DND-41 (cell line): ENCODE measurements around the gene POF1B.
"Not testable (repeated sequence)": the region's sequence is repeated elsewhere in the genome, so short reads cannot be mapped to it uniquely, and the experiment has no call there.

Source experiments
- ATAC-seq: fragments of 200-7000 bp; cut with Tn5 transposase; 3 replicates; pipeline ENCODE4 v1.9.1; 2021; ENCODE audit warnings: low read depth; ENCODE audit not compliant: insufficient read depth
- DNase-seq: peaks from one replicate; pipeline ENCODE4 v3.0.0-alpha.2; 2020
- H2AFZ ChIP-seq: 2 replicates; pipeline ENCODE4 v1.6.0; 2012; ENCODE audit warnings: low read depth, low read length
- H3K27ac ChIP-seq: 2 replicates; pipeline ENCODE4 v1.5.1; 2012; ENCODE audit warnings: low read length, inconsistent platforms
- H3K27me3 ChIP-seq: fragments of 200-600 bp; sonication (generic); 2 replicates; pipeline ENCODE4 v1.6.0; 2012; ENCODE audit warnings: low read length, mild to moderate bottlenecking, inconsistent platforms; ENCODE audit not compliant: insufficient read depth, poor library complexity
- H3K36me3 ChIP-seq: 2 replicates; pipeline ENCODE4 v1.5.1; 2012; ENCODE audit warnings: low read length, inconsistent platforms; ENCODE audit not compliant: insufficient read depth
- H3K4me1 ChIP-seq: 2 replicates; pipeline ENCODE4 v1.5.1; 2012; ENCODE audit warnings: mild to moderate bottlenecking, low read length; ENCODE audit not compliant: insufficient read depth
- H3K4me2 ChIP-seq: 2 replicates; pipeline ENCODE4 v1.6.0; 2012; ENCODE audit warnings: mild to moderate bottlenecking, moderate library complexity, low read length, inconsistent platforms; ENCODE audit not compliant: insufficient read depth
- H3K4me3 ChIP-seq, 2 experiments: fragments of 200-600 bp in 1 of 2; shearing (Covaris generic) in 1 of 2; 2 replicates each; pipeline ENCODE4 v1.5.1; 2012 to 2016; ENCODE audit warnings: inconsistent platforms in 2 of 2, low read length in 2 of 2, mild to moderate bottlenecking in 2 of 2, low read depth in 1 of 2, moderate library complexity in 1 of 2
- H3K79me2 ChIP-seq: 2 replicates; pipeline ENCODE4 v1.6.0; 2012; ENCODE audit warnings: low read length, inconsistent platforms; ENCODE audit not compliant: insufficient read depth
- H3K9ac ChIP-seq: 2 replicates; pipeline ENCODE4 v1.6.0; 2012; ENCODE audit warnings: low read depth, mild to moderate bottlenecking, inconsistent platforms, low read length, moderate library complexity
- H3K9me3 ChIP-seq: 2 replicates; pipeline ENCODE4 v1.5.1; 2012; ENCODE audit warnings: low read length, moderate library complexity, mild to moderate bottlenecking, inconsistent platforms; ENCODE audit not compliant: insufficient read depth, severe bottlenecking
- H4K20me1 ChIP-seq: 2 replicates; pipeline ENCODE4 v1.6.0; 2012; ENCODE audit warnings: low read length; ENCODE audit not compliant: insufficient read depth
- EZH2 ChIP-seq: IDR thresholded peaks from 3 replicates; pipeline ENCODE4 v1.6.1; 2012; ENCODE audit warnings: borderline replicate concordance, low read depth, mild to moderate bottlenecking, moderate library complexity, low read length, inconsistent platforms; ENCODE audit not compliant: severe bottlenecking
- TF ChIP-seq, protein P1 (sequence below): IDR thresholded peaks from 2 replicates; pipeline ENCODE4 v1.5.1; 2012; ENCODE audit warnings: borderline replicate concordance, low read length, moderate library complexity, mild to moderate bottlenecking; ENCODE audit not compliant: poor library complexity, severe bottlenecking; ENCODE audit errors: extremely low read depth

The POF1B gene

DNA sequence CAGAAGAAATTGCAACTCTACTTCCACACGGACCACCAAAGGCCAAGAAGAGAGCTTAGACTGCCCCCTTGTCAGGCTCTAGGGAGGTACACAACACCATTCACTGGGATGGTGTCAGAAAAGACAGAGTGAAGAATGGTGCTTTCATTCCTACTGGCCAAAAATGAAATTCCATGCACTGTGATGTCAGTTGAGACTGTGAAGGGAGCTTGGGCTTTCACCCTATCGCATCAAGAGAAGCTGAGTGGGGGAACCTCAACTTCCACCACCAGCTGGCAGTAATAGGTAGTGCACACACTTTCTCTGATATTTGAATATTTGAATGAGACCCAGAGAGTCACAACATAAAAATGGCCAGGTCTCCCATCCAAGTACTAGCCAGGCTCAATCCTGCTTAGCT is 69.7 kb downstream of the POF1B start:
- Histone ChIP-seq H3K27me3 (no peaks in the 10 kb centered on the region), H3K79me2 (no peaks in the 10 kb centered on the region), H3K9ac (no peak overlapping the region), H2AFZ (no peak overlapping the region), H4K20me1 (no peaks in the 10 kb centered on the region), H3K4me3 (no peak overlapping the region), H3K9me3 (no peaks in the 10 kb centered on the region), H3K4me1 (no peaks in the 10 kb centered on the region), H3K36me3 (no peaks in the 10 kb centered on the region), H3K27ac (no peak overlapping the region), H3K4me2 (no peak overlapping the region)
- ATAC-seq (no peak), DNase-seq (no peak)
- TF ChIP-seq, protein P1, sequence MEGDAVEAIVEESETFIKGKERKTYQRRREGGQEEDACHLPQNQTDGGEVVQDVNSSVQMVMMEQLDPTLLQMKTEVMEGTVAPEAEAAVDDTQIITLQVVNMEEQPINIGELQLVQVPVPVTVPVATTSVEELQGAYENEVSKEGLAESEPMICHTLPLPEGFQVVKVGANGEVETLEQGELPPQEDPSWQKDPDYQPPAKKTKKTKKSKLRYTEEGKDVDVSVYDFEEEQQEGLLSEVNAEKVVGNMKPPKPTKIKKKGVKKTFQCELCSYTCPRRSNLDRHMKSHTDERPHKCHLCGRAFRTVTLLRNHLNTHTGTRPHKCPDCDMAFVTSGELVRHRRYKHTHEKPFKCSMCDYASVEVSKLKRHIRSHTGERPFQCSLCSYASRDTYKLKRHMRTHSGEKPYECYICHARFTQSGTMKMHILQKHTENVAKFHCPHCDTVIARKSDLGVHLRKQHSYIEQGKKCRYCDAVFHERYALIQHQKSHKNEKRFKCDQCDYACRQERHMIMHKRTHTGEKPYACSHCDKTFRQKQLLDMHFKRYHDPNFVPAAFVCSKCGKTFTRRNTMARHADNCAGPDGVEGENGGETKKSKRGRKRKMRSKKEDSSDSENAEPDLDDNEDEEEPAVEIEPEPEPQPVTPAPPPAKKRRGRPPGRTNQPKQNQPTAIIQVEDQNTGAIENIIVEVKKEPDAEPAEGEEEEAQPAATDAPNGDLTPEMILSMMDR = peak; percentile 8
- no peak for TF ChIP-seq EZH2

DNA sequence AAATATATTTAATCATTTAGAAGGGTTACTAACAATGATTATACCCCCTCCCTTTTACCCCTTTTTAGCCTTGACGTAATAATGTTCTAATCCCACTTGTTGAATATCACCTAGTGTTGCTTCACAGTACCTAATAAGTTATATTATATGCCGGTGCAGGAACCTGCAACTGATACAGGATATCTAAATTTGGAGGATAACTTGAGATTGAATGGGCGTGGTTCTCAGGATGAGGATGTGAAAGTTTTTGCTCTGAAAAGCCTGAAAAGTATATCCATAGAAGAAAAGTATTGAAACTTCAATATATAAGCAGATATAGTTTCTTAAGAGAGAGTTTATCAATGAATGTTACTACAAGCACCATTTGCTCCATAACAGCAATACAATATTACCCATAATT is 75.9 kb downstream of the POF1B start:
- no peaks in the 10 kb centered on the region for H3K36me3 ChIP-seq
- no peak for ATAC-seq
- TF ChIP-seq EZH2 = no peak
- TF ChIP-seq, protein P1 = no peak
- no peaks in the 10 kb centered on the region for H3K27me3 ChIP-seq
- H3K4me3 ChIP-seq = no peak overlapping the region
- no peaks in the 10 kb centered on the region for H3K9me3 ChIP-seq
- H3K79me2 ChIP-seq = no peaks in the 10 kb centered on the region
- no peaks in the 10 kb centered on the region for H4K20me1 ChIP-seq
- no peak overlapping the region for H3K9ac ChIP-seq
- no peak overlapping the region for H3K4me2 ChIP-seq
- no peak overlapping the region for H2AFZ ChIP-seq
- H3K27ac ChIP-seq = no peak overlapping the region
- H3K4me1 ChIP-seq = no peaks in the 10 kb centered on the region
- no peak for DNase-seq

DNA sequence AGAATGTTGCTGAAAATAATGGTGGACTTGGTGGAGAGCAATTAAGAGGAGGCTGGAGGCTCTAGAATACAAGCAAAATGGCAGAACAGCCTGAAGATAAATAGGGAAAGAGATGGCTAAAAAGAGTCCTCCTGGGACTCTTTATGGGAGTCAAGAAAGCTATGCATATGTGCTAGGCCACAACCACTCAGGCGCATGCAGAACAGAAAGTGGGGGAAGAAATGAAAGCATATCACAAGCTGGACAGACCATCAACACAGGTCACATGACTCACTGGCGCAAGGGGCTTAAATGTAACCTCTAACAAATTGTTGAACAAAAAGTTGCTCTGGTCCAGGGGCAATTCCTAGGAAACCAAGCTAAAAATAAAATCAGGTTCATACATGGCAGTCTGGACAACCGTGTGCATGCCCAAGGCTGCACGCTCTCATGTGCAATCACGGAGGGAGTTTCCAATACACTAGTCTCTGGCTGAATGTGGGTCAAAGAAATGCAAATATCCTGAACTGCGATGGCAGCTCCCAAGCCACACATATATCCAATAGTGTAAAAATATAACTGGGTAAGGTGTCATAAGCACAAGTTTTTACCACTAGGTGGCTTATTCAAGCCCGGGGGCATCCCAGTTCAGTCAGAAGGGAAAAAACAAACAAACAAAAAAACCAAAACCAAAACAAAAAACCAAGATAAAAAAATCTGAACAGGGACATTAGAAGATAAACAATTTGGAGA is 90.3 kb downstream of the POF1B start:
- TF ChIP-seq, protein P1 = no peak
- TF ChIP-seq EZH2 = no peak
- Histone ChIP-seq H3K4me3 (no peak overlapping the region), H3K9ac (no peak overlapping the region), H3K79me2 (no peaks in the 10 kb centered on the region), H2AFZ (no peak overlapping the region), H3K4me2 (no peak overlapping the region), H3K36me3 (no peaks in the 10 kb centered on the region), H3K9me3 (no peaks in the 10 kb centered on the region), H3K27ac (no peak overlapping the region), H3K4me1 (no peaks in the 10 kb centered on the region), H3K27me3 (no peaks in the 10 kb centered on the region), H4K20me1 (no peaks in the 10 kb centered on the region)
- DNase-seq (no peak), ATAC-seq (no peak)

DNA sequence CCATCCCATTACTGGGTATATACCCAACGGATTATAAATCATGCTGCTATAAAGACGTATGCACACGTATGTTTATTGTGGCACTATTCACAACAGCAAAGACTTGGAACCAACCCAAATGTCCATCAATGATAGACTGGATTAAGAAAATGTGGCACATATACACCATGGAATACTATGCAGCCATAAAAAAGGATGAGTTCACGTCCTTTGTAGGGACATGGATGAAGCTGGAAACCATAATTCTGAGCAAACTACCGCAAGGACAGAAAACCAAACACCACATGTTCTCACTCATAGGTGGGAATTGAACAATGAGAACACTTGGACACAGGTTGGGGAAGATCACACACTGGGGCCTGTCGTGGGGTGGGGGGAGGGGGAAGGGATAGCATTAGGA is 94.2 kb downstream of the POF1B start:
- H3K79me2 ChIP-seq, H3K9me3 ChIP-seq, H3K36me3 ChIP-seq, DNase-seq, ATAC-seq, H3K4me1 ChIP-seq, H3K4me3 ChIP-seq, H3K9ac ChIP-seq, H3K27ac ChIP-seq, H3K4me2 ChIP-seq, H3K27me3 ChIP-seq, H4K20me1 ChIP-seq, H2AFZ ChIP-seq: not testable (repeated sequence)
